UCSD-AML1 (cell line): ENCODE measurements around the gene KIAA1210.

Experiments
- DNase-seq: peaks from one replicate; lab custom pipeline; 2025; ENCODE audit not compliant: unreplicated experiment; lab: John Stamatoyannopoulos, UW

The KIAA1210 gene

GRCh38 chrX:119127650-119128049 lies at the start of gene KIAA1210:
Gene KIAA1210 (minus strand): TSS chrX:119127812. CDS start chrX:119123642, 4,170 bp downstream.
- no peak for DNase-seq

- no peak for DNase-seq
Observed at GRCh38 chrX:119177278-119177677, 49.7 kb upstream of the KIAA1210 start.

- no peak for DNase-seq
Observed at GRCh38 chrX:119174900-119175299, 47.3 kb upstream of the KIAA1210 start.

GRCh38 chrX:119168104-119168503 lies 40.5 kb upstream of the KIAA1210 start:
- no peak for DNase-seq

- no peak for DNase-seq
Observed at GRCh38 chrX:119158226-119158625, 30.6 kb upstream of the KIAA1210 start.

- no peak for DNase-seq
Observed at GRCh38 chrX:119156241-119156640, 28.6 kb upstream of the KIAA1210 start.

- DNase-seq, result no peak
Observed at GRCh38 chrX:119155416-119156035, 27.9 kb upstream of the KIAA1210 start.

- DNase-seq, result no peak
Observed at GRCh38 chrX:119151051-119151380, 23.4 kb upstream of the KIAA1210 start.

GRCh38 chrX:119150163-119151050 lies 22.8 kb upstream of the KIAA1210 start:
- no peak for DNase-seq

GRCh38 chrX:119147486-119147885 lies 19.9 kb upstream of the KIAA1210 start:
- no peak for DNase-seq

GRCh38 chrX:119145241-119145653 lies 17.6 kb upstream of the KIAA1210 start:
- DNase-seq, result no peak

- DNase-seq, result no peak
Observed at GRCh38 chrX:119134466-119134865, 6.9 kb upstream of the KIAA1210 start.

- DNase-seq, result no peak
Observed at GRCh38 chrX:119132961-119133360, 5.3 kb upstream of the KIAA1210 start.

GRCh38 chrX:119132316-119132715 lies 4.7 kb upstream of the KIAA1210 start:
- DNase-seq, result no peak

GRCh38 chrX:119130911-119131310 lies 3.3 kb upstream of the KIAA1210 start:
- no peak for DNase-seq

- DNase-seq, result no peak
Observed at GRCh38 chrX:119121341-119121740, 6.3 kb downstream of the KIAA1210 start.

GRCh38 chrX:119118780-119119395 lies 8.7 kb downstream of the KIAA1210 start:
- DNase-seq, result peak; percentile 37

GRCh38 chrX:119107206-119107605 lies 20.4 kb downstream of the KIAA1210 start:
- no peak for DNase-seq

GRCh38 chrX:119105826-119106225 lies 21.8 kb downstream of the KIAA1210 start:
- DNase-seq, result no peak

GRCh38 chrX:119101168-119101567 lies 26.4 kb downstream of the KIAA1210 start:
- DNase-seq, result no peak

- no peak for DNase-seq
Observed at GRCh38 chrX:119095936-119096335, 31.7 kb downstream of the KIAA1210 start.

- no peak for DNase-seq
Observed at GRCh38 chrX:119094819-119095218, 32.8 kb downstream of the KIAA1210 start.
